Stimulated activated CD4-positive, alpha-beta T cell treated with anti-CD3 and anti-CD28 coated beads, Interleukin-4, amount 100 ng/mL, for 48 hours (primary cell): ENCODE data around the gene MACROD1.
"Not testable (repeated sequence)": the region's sequence is repeated elsewhere in the genome, so short reads cannot be mapped to it uniquely, and the experiment has no call there.

Source experiments
- DNase-seq, 2 donors: peaks; one replicate each; pipeline ENCODE4 v3.0.0-alpha.2; 2020; ENCODE audit warnings: low read depth in 2 of 2

MACROD1 gene

DNA sequence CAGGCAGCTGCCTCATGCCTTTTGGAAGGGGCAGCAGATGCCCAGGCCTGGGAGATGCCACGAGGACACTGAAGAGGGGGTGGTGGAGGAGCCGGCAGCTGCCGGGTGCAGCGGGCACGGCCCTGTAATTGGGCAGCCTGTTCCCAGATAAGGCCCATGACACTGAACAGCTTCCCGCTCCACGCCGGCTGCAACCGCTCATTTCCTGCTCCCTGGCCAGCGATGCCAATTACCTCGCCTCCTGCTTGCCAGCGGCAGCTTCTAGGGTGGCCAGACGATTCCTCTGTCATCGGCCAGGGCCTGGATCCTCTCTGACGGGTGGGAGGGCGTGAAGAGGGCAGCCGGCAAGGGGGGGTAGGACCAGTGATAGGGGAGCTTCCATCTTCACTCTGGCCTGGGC is 107.4 kb downstream of the MACROD1 start:
- DNase-seq, result no peak

DNA sequence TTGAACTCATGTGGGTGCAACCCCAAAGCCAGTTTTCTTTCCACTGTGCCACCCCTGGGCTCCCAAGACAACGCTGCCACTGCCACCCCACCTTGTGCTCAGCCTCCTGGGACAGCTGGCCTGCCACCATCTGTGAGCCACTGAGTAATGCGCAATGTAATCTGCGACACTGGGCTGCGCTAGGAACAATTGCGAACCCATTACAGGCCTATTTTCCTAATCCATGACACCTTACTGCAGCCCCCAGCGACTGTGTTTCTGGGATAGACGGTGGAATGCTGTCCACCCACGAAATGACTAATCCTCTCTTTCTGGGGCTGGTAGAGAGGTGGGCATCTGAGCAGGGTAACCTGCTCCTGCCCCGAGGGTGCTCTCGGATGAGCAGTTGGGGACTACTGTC is 108.0 kb downstream of the MACROD1 start:
- DNase-seq, result no peak

DNA sequence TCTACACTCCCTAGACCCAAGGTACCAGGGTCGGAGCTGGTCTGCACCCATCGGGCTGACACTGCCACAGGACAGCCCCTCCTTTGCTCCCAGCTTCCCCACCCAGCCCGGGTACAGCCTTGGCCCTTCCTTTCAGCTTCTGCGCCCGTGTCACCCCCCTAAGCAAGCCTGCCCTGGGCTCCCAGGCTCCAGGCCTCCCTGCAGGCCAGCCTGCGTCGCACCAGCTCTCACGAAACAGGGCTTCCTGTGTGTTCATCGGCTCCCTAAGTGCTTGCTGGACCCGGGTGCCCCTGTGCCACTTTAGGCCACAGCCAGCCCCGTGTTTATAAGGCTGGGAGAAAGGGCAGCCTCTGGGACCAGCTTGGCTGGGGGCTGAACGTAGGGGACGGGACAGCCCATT is 109.1 kb downstream of the MACROD1 start:
- no peak for DNase-seq

DNA sequence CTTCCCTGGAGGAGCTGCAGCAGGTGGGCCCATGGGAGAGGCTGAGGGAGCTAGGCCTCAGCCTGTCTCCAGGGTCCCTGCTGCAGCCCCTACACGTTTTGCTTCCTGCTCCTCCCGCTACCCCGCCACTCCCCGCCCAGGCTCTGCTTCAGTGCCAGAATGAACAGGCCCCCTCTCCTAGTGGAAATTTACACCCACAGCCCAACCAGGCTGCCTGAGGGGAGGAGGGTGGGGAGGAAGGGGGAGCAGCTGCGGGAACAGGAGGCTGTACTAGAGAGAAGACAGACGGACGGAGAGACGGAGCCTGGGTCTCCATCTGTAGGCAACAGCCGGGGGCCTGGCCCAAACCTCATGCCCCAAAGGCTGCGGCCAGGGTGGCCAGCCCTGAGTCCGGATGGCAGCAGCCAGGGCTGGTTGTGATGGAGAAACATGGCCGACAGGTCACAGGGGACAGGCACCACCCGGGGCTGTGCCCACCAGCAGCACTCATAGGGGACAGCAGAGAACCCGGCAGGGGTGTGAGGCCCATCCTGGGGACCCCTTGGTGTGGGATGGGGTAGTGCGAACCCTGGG is 109.6 kb downstream of the MACROD1 start:
- no peak for DNase-seq

DNA sequence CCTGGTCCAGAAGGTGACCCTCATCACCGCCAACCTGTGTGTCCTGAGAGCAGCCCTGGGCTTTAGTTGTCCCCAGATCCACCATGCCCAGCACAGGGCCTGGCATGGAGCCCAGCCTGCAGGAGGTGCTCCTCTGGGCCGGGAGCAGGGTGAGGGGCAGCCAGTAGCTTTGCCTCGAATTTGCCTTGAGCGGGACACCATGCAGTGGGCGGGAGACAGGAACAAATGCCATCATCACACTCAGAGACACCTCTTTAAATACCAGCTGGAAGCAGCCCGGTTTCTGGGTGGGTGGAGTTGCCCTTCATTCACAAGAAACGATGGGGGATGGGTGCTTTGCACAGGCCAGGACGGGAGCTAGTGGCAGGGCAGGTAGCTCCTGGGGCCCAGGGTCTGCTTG is 110.8 kb downstream of the MACROD1 start:
- DNase-seq, result no peak

DNA sequence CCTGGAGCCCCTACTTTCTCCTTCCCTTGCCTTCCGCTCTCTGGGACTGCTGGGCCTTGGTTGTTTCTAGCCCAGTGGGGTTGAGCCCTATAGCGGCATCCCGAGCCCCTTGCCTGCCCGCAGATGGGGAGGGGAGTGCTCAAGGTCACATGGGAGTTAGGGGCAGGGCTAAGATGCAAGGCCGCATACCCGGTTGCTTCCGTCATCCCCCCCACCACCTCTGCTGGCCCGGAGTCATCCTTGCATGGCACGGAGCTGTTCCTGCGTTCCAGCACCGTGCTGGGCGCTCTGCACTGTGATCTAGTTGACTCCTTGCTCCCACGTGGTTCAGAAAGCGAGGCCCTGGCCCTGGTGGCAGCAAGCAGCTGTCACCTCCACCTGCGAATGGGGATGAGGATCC is 112.2 kb downstream of the MACROD1 start:
- DNase-seq, result no peak

DNA sequence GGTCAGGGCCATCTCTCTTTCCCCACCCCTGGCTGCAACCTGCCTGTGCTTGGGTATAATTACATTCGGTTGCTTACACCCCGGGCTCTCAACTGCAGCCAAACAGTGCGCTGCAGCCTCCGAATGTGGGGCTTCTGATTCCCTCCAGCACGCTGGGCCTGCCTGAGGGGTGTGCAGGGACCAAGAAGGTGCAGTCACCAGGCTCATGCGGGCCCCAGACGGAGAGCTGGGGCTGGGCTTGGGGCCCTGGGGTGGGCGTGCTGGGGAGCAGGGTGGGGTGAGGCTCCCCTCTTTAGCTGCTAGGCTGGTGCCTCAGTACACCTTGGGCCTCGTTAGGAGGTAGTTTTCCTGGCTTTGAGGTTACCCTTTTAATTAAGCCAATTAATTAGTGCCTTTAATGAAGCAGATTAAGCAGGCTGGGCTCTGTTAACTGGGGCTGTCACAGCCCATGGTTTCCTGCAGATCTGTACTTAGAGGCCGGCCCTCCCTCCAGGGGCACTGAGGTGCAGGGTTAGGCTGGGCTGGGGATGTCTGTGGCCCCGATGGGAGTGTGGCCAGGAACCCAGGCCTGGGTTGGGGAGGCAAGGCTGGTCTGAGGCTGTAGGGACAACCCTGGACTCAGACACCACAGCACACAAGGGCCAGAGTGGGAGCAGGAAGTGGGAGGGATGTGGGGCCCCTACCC is 112.8 kb downstream of the MACROD1 start:
- no peak for DNase-seq

DNA sequence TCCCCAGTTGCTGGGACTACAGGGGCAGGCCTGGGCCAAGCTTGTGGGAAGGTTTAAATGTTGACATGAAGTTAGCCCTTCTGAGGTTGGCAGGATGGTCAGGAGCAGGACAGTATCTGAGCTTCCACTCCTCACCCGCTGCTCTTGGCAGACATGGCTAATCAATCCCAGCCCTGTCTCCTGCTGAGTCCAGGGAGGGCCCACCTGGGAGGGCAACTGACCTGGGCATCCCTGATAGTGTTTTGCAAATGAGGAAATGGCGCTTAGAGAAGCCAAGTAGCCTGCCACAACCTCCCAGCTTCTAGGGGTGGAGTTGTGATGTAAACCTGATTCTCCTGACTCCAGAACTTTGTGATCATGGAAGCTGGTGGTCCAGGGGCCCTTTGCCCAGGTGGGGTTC is 113.5 kb downstream of the MACROD1 start:
- DNase-seq, result no peak

DNA sequence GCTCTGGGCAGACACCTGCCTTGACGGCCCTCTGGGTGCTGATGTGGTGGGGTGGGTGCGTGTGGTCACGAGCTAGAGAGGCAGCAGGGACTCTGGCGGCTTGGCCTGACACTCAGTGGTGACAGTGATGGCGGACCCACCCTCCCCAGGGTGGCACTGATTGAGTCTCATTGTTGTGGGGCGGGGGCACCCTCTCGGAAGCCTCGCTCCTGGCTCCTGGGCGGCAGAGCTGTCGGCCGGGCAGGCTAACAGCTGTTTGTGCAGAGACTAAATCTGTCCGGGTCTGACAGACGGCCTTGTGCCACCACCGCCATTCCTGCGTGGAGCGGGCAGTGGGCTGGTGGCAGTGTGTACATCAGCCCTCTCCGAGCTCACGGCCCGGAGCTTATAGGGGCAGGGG is 114.6 kb downstream of the MACROD1 start:
- no peak for DNase-seq

DNA sequence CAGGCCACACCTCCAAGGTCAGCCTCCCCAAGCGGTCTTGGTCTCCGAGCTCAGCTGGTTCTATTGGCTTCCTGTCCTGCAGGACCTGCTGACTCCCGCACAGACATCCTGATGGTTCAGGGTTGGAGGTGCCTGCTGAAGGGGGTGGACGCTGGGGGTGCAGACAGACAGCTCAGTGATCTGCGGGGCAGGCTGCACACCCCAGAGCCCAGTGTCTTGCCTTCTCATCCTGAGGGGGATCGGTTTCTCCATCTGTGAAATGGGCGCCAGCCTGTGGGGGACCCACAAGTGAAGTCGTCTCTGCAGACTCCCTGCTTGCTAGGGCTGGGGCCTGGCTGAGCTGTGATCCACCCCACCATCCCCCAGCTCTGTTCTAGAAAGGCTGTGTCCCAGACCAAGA is 116.4 kb downstream of the MACROD1 start:
- no peak for DNase-seq

DNA sequence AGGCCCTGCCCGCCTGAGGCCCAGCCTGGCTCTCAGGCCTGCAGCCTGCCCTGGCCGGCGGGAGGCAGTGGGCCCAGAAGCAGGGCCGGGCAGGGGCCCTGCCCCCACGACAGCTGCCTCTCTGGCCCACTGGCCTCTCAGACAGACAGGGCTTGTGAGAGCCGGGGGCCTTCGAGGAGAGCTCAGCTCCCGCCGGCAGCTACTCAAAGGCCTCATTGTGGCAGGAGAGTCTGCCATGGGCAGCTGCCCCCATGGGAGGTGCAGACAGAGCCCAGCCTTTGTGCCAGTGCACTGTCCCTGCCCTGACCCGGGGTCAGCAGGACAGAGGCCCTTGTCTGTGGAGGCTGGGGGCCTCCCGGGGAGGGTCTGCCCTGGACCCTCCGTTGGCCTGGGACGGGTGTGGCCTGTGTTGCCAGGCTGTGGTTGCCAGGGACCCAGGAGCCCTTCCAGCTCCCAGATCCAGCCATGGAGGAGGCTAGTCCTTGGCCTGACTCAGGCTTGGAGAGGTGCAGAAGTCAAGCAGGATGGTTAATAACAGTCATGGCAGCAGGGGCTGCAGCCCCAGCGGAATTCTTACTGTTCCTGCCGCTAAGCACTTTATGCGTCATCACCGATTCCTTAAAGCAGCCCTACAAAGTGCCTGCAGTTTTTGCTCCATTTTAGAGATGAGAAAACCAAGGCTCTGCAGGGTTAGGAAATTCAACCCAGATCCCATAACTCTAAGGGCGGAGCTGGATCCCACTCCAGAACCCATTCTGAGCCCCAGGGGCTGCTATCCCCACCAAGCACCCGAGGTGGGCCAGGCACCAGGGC is 117.7 kb downstream of the MACROD1 start:
- DNase-seq, result no peak

DNA sequence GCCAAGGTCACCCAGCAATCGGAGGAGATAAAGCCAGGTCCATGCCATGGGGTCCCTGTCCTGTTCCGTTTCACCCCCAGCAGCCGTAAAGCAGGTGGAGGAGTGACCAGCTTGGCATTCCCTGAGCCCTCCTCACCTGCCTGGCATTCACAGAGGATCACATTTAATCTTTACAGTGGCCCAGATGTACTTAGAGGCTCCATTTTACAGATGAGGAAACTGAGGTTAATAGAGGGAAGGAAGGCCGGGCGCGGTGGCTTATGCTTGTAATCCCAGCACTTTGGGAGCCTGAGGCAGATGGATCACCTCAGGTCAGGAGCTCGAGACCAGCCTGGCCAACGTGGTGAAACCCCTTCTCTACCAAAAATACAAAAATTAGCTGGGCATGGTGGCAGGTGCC is 118.5 kb downstream of the MACROD1 start:
- not testable (repeated sequence) for DNase-seq

DNA sequence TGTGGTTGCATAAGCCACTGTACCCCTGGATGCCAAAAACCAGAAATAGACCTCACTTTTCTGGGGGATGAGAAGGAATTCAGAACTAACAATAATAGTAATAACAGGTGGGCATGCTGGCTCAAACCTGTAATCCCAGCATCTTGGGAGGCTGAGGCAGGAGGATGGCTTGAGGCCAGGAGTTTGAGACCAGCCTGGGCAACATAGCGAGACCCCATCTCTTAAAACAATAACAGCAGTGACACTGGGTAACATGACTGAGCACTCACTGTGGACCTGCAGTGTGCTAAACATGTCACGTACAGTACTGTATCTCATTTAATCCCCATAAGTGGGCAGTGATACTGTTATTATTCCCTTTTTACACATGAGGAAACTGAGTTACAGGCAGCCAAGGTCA is 120.2 kb downstream of the MACROD1 start:
- no peak for DNase-seq

DNA sequence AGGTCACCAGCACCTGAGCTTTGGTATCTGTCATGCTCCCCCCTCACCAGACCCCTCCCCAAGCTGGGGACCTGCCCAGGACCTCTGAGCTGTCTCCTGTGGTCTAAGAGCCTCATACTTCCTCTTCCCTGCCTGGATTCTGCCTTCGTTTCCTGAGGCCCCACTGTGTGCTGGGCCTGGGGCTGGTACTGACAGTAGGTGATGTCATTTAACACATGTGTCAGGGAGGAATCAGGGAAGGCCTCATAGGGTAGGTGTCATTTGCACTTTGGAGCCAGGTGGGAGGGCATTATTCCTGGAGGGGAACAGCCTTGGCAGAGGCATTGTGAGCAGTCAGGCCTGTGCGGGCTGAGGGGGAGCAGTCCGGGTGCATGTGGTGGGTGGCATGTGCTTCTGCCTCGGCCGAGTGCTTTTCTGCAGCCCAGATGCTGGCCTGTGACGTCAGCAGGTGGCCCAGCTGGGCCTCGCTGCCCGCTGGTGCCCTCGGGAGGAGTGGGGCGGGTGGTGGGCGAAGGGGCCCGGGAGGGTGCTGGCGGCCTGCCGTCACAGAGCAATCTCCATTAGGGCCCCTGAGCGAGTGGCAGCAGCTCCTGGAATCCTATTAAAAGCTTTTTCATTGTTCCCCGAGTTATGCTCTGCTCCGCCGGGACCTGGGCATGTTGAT is 121.1 kb downstream of the MACROD1 start:
- no peak for DNase-seq

DNA sequence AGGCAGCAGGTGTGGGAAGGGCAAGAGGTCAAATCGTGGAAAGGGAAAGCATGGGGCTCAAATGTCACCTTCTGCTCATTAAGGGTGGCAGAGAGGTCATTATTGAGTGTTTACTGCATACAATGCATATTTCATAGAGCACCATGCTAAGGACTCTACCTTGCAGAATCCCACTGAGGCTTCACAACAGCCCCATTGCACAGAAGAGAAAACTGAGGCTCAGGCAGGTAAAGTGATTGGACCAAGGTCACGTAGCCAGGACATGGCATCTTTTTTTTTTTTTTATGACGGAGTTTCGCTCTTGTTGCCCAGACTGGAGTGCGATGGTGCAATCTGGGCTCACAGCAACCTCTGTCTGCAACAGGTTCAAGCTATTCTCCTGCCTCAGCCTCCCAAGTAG is 122.4 kb downstream of the MACROD1 start:
- no peak for DNase-seq

DNA sequence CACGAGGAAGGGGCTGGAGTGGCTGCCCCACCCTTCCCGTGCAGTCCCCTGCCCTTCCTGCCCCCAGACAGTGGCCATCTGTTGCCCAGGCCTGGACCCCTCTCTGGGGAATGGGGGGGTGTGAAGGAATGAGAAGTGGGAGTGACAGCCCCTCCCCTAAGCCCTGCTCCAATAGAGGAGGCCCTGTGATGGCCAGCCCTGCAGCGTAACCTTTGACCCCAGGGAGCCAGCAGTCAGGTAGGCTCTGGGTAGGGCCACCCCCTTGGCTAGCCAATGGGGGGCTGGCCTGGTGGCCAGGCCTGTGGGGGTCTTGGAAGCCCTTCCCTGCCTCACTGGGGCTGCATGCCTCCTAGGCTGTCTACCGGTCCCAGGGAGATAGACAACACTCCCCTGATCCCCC is 123.6 kb downstream of the MACROD1 start:
- no peak for DNase-seq

DNA sequence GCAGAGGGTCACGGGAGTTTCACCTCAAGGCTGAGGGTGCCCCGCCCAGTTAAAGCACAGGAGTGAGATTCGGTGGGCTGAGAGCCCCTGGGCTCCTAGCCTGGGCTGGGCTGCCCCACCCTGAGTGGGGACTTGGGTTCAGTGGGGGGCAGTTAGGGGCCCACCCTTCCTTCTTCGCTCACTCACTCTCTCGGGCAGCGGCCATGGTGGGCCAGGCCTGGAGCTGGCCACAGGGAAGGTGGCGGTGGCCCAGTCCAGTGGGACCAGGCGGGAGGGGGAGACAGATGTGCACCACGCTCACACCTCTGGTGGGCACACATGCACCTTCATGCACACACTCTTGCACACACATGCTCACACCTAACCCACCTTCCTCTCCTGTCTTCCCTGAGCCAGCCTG is 124.1 kb downstream of the MACROD1 start:
- no peak for DNase-seq

DNA sequence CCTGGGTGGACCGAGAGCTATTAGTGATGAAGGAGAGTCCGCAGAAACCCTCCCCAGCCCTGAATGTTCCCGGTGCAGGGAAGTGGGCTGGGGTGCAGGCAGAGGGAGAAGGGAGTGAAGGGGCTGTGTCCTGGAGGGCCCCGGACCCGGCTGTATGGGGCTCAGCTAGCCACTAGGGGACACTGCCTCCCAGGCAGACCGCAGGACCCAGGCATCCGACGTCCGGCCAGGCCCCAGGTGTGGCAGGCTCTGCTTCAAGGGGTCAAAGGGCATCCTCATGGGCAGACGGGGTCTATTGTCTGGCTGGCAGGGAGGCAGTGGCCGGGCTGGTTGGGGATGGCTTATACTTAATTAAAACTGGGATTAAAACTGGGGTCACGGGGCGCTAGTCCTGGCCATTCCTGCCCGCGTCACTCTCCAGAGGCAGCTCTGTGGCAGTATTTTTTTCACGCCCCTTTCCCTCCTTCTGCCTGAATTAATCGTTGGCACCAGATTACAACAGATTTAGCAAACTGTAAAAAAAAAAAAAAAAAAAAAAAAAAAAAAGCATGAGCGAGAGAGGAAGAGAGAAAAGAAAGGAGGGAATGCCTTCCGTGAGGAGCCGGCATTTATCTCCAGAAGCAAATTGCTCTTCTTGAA is 125.1 kb downstream of the MACROD1 start:
- DNase-seq, result no peak

DNA sequence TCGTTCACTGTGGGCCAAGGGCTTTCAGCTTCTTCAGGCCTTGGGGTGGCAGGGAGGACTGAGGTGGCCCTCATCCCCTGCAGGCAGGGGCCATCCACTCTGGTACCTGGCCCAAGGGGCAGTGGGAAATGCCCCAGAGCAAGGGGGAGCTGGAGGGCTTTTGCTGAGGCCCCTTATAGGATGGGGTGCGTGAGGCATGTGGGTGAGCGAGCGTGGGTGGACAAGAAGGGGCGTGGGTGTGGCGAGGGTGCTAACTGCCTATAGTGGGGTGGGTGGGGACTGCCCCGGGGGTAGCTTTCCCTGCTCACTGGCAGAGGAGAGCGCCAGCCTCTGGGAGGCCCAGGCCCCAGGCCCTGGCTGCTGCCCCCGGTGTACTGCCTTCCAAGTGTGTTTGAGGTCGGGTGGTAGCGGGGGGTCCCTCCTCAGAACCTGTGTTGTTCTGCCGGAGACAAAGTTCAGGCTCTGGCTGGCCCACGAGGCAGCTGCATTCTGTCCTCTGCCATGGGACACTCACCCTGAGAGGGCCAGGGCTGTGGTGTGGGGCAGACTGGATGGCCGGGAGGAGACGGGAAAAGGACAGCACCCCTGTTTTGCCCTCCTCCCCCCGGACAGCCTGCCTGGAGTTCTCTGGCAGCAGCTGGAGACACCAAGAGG is 126.8 kb downstream of the MACROD1 start:
- DNase-seq, result no peak

DNA sequence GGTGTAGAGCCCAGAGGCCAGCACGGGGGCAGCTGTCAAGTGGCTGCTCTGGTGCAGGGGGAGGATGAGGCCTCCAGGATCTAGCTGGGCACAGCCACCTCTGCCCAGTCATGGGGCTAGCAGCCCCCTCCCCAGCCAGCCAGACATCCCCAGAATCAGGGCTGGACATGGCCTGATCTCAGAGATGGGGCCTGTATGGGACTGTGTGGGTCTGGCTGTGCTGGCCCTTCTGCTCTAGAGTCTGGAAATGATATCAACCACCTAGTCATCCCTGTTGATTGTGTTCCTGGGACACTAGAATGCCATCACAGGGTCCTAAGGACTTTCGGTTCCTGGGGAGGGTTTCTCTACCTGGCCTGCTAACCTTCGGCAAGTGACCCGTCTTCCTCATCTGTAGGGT is 127.4 kb downstream of the MACROD1 start:
- no peak for DNase-seq

DNA sequence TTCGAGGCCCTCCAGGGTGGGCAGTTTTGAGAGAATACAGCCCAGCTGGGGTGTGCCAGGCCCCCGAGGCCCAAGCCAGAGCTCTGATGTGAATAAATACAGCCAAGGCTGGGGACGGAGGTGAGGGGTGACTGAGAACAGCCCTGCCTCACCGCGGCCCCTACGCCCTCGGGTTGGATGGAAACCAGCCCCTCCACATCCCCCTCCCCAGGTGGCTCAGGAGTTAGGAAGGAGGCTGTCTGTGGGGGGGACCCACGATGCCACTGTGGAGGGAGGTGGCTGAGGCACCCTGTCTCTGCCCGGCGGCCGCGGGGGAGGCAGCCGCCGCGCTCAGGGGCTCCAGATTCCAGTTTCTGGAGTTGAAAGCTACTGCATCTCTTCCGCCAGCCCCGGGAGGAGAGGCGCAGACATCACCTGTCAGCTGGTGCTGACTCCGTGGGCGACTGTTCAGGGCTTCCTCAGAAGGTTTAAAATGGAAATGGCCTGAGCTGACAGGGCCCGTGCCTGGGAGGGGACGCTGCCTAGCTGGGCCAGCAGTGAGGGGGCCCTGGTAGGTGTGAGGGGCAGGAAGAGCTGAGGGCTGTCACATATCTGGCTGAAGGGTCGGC is 128.8 kb downstream of the MACROD1 start:
- no peak for DNase-seq
